ENCODE measurements around the gene EFCAB8.

The EFCAB8 gene, protein sequence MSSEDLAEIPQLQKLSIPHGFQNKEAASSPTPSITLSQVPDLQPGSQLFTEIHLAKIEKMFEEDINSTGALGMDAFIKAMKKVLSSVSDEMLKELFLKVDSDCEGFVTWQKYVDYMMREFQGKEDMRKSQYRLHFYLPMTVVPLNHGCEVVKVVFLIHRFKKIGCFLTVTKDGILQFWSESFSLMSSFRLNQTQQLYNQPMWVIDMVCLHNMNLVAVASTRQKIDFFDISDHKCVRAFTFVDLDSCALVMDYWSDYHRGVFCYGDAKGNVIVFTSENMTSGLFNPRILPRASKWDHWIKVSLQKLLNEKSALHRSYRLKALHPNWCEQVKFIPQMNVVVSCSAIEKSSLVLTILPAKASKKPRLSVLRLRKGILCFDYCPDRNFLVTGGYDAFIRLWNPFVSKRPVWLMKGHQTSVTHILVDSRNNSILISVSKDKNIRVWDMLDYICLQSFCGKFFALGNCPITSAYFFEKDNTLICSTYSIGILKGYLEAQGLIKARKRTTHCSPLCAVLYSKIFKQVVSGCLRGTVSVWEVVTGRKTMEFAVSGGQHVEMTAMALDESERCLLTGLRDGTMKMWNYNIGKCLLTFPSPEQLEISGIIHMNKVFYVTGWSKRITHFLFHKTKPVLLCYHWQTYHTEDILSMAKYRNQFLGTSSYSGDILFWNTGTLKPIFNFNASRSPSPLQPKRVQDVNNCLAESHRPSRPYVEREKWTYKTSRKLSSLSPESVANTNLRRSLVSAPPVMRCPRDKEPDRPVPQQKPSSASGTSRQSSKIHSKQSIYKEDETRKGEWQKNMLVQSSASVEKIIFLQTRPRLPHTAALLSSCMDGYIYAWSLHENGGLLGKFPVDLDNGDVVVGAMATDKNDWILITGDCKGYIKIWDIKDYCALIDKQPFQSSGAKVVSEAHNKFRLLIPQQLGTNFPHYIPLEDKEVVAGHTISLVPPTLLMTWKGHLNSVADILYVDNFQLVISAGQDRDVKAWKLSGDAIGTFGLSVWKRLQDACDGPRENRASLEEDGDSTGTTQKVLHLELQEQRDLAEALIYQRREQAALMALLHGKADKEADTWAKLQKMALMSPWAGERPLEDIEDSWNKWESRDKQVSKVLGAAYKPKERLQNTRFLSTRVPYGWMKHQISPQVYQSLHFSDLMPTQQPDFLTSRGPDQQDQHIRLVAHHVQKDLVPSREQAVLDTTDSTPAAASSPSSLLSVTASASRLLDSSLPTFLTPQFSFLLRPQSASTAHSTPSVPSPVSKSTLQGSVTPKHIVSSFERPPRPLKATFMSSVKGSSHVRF

DNA sequence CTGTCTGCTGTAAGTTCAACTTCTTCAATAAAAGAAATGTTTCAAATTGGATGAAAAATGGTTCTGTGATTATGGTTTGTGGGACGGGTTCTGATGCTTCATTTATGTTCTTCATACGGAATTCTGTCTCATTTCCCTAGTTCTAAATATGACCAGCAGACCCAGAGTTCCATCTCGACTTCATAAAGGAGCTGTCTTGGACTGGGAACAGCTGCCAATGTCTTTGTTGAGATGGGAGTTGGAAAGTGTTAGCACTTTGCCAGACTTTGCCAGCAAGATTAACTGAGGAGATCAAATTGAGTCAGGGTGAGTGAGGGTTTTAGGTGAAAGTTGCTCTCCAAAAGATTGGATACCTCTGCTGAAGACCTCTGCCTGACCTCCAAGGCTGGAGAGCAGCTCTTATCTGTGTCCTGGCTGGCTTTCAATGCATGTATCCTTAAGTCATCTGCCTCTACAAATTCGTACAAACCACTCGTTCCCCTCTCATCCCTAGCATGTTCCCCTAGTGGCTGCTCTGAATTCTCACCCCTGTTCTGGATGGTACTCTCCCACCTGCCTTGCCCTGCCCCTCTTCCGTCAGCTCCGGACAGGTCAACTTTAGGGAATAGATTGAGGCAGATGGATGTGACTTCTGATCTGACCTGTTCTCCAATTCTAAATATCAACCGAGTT, at the start of gene EFCAB8:
TSS of gene EFCAB8 (plus strand) at position 223 of the 672 bp plus-strand sequence. CDS start 4,870 bp downstream, outside the sequence.
- H3K27me3 ChIP-seq (ENCODE audit: control insufficient read depth, insufficient read depth, low read length), result no peaks in the 10 kb centered on the region
- peak within 1 kb of the TSS; percentile 3 for H2AFZ ChIP-seq
- H3K4me1 ChIP-seq, result peaks cover 36% of the 10 kb centered on the region
- H3K36me3 ChIP-seq (ENCODE audit: control insufficient read depth, insufficient read depth, low read length), result no peaks in the 10 kb centered on the region
- no peak within 1 kb of the TSS for H3K9ac ChIP-seq
- H3K79me2 ChIP-seq, result no peaks in the 10 kb centered on the region
- no peak within 1 kb of the TSS for H3K4me3 ChIP-seq (ENCODE audit: low read depth, low read length)
- H3K4me2 ChIP-seq (ENCODE audit: low read length), result no peak within 1 kb of the TSS
- H3K9me3 ChIP-seq (ENCODE audit: control insufficient read depth, low read length), result no peaks in the 10 kb centered on the region
- TF ChIP-seq, protein P1, sequence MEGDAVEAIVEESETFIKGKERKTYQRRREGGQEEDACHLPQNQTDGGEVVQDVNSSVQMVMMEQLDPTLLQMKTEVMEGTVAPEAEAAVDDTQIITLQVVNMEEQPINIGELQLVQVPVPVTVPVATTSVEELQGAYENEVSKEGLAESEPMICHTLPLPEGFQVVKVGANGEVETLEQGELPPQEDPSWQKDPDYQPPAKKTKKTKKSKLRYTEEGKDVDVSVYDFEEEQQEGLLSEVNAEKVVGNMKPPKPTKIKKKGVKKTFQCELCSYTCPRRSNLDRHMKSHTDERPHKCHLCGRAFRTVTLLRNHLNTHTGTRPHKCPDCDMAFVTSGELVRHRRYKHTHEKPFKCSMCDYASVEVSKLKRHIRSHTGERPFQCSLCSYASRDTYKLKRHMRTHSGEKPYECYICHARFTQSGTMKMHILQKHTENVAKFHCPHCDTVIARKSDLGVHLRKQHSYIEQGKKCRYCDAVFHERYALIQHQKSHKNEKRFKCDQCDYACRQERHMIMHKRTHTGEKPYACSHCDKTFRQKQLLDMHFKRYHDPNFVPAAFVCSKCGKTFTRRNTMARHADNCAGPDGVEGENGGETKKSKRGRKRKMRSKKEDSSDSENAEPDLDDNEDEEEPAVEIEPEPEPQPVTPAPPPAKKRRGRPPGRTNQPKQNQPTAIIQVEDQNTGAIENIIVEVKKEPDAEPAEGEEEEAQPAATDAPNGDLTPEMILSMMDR (IDR thresholded peaks at IDR 0.05), result no peak
- H3K27ac ChIP-seq, result peak within 1 kb of the TSS; percentile 74

DNA sequence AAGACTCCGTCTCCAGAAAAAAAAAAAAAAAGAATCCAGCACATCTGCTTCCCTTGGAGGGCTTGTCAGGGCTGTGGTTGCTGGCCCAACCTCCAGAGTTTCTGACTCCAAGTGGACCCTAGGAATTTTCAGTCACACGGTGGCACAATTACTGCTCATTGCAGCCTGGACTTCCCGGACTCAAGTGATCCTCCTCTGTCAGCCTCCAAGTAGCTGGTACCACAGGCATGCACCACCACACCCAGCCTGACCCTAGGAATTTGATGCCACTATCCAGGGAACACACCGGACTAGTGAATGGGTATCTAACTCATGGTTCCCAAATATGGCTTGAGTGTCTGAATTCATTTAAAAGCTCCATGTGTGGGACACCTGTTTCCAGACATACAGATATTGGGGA, 48.8 kb upstream of the EFCAB8 start:
- no peaks in the 10 kb centered on the region for H3K4me1 ChIP-seq
- H3K4me2 ChIP-seq (ENCODE audit: low read length), result no peak overlapping the region
- no peaks in the 10 kb centered on the region for H3K27me3 ChIP-seq (ENCODE audit: control insufficient read depth, insufficient read depth, low read length)
- H3K36me3 ChIP-seq (ENCODE audit: control insufficient read depth, insufficient read depth, low read length), result no peaks in the 10 kb centered on the region
- H3K9ac ChIP-seq, result no peak overlapping the region
- H2AFZ ChIP-seq, result no peak overlapping the region
- H3K4me3 ChIP-seq (ENCODE audit: low read depth, low read length), result no peak overlapping the region
- no peaks in the 10 kb centered on the region for H3K79me2 ChIP-seq
- no peak overlapping the region for H3K27ac ChIP-seq
- TF ChIP-seq, protein P1 (IDR thresholded peaks at IDR 0.05), result no peak
- no peaks in the 10 kb centered on the region for H3K9me3 ChIP-seq (ENCODE audit: control insufficient read depth, low read length)

DNA sequence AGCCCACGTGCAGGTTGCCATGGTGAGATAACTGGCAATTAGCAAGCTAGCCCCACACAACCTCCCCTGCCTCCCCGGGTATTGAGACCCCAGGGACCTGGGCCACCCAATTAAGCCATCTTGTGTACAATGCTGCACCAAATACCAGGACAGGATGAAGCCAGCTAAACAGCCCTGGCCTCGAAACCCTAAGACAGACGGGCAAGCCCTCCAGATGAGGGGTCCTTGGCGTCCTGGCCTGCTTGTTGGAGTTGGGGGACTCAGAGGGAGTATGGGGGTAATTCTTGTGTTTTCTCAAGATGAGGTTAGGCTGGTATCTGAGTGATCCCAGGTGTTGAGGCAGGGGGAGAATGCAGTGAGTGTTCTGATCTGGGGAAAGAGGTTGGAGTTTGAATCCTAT, 47.8 kb upstream of the EFCAB8 start:
- TF ChIP-seq, protein P1 (IDR thresholded peaks at IDR 0.05), result no peak
- Histone ChIP-seq H3K9ac (no peak overlapping the region), H3K4me2 (ENCODE audit: low read length) (no peak overlapping the region), H3K36me3 (ENCODE audit: control insufficient read depth, insufficient read depth, low read length) (no peaks in the 10 kb centered on the region), H3K79me2 (no peaks in the 10 kb centered on the region), H3K27ac (no peak overlapping the region), H3K4me3 (ENCODE audit: low read depth, low read length) (no peak overlapping the region), H2AFZ (no peak overlapping the region), H3K27me3 (ENCODE audit: control insufficient read depth, insufficient read depth, low read length) (no peaks in the 10 kb centered on the region), H3K4me1 (no peaks in the 10 kb centered on the region), H3K9me3 (ENCODE audit: control insufficient read depth, low read length) (no peaks in the 10 kb centered on the region)

DNA sequence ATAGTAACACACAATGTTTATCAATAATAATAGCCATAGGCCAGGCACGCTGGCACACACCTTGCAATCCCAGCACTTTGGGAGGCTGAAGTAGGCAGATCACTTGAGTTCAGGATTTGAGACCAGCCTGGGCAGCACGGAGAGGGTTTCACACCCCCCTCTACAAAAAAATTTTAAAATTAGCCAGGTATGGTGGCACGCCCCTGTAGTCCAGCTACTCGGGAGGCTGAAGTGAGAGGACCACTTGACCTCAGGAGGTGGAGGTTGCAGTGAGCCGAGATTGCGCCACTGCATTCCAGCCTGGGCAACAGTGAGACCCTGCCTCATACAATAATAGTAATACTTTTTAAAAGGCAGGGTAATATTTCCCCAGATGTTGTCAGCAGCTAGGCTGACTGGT, 46.8 kb upstream of the EFCAB8 start:
- no peak overlapping the region for H3K4me2 ChIP-seq (ENCODE audit: low read length)
- no peaks in the 10 kb centered on the region for H3K27me3 ChIP-seq (ENCODE audit: control insufficient read depth, insufficient read depth, low read length)
- H3K79me2 ChIP-seq, result no peaks in the 10 kb centered on the region
- H3K9ac ChIP-seq, result no peak overlapping the region
- no peaks in the 10 kb centered on the region for H3K4me1 ChIP-seq
- H3K4me3 ChIP-seq (ENCODE audit: low read depth, low read length), result no peak overlapping the region
- no peak overlapping the region for H3K27ac ChIP-seq
- no peaks in the 10 kb centered on the region for H3K36me3 ChIP-seq (ENCODE audit: control insufficient read depth, insufficient read depth, low read length)
- H3K9me3 ChIP-seq (ENCODE audit: control insufficient read depth, low read length), result no peaks in the 10 kb centered on the region
- no peak overlapping the region for H2AFZ ChIP-seq
- TF ChIP-seq, protein P1 (IDR thresholded peaks at IDR 0.05), result no peak

Data from parathyroid adenoma (tissue), 2 donors.